HCT116 (cell line): ENCODE data around the gene TMEM240. TPM values are rescaled to one million over a fixed set of nuclear protein-coding genes. Genes with fewer than 3 reads are reported as not detected.

Experiments
- ATAC-seq: fragments of 200-7000 bp; cut with Tn5 transposase; 2 replicates; pipeline ENCODE4 v1.9.1; 2020; ENCODE audit warnings: mild to moderate bottlenecking, moderate library complexity
- BruUV-seq: library from RNA; stranded (reverse); fragments of 400-500 nt; replicated peaks from 2 replicates; lab custom pipeline; 2021; lab: Mats Ljungman, UMichigan
- CTCF ChIA-PET: fragments of 300-600 bp; sonication (Branson Sonifier 250); formaldehyde crosslinking; loops from one replicate; lab custom pipeline; 2021; ENCODE audit warnings: antibody characterized with exemption; lab: Charles Lee
- POLR2A ChIA-PET: fragments of 300-600, 350-600 bp; sonication (Branson Sonifier 250); formaldehyde crosslinking; loops from one replicate; lab custom pipeline; 2021; ENCODE audit warnings: antibody characterized with exemption; lab: Charles Lee
- RAD21 ChIA-PET, 2 experiments: fragments of 300-600 bp; sonication (Branson Sonifier 250); formaldehyde crosslinking; loops; one replicate each; lab custom pipeline; 2023; ENCODE audit warnings: low total read pairs in 2 of 2; ENCODE audit not compliant: uncharacterized antibody in 2 of 2, unreplicated experiment in 2 of 2, low non-redundant PET in 1 of 2; lab: Charles Lee
- DNase-seq: peaks from one replicate; pipeline ENCODE4 v3.0.0-alpha.2; 2010; ENCODE audit warnings: low read depth, low spot score
- H2AFZ ChIP-seq: fragments of 200-600 bp; shearing (Covaris generic), sonication (generic); 2 replicates; pipeline ENCODE4 v1.6.1; 2017; ENCODE audit warnings: low read depth, mixed run types, mixed read lengths, antibody characterized with exemption, low read length; ENCODE audit not compliant: poor library complexity, severe bottlenecking
- H3K27ac ChIP-seq: 2 replicates; pipeline ENCODE4 v1.5.1; 2012; ENCODE audit warnings: low read depth, low read length
- H3K27me3 ChIP-seq: fragments of 200-600 bp; sonication (generic); 2 replicates; pipeline ENCODE4 v1.6.1; 2016; ENCODE audit warnings: mixed run types, low read length, mixed read lengths; ENCODE audit not compliant: insufficient read depth
- H3K36me3 ChIP-seq, 2 experiments: fragments of 200-500 bp in 1 of 2; fragments of 200-600 bp in 1 of 2; sonication (Bioruptor generic) in 1 of 2; sonication (generic) in 1 of 2; 2 replicates each; pipeline versions ENCODE4 v1.5.1 to v1.6.1; 2014 to 2016; ENCODE audit warnings: low read length in 2 of 2, inconsistent platforms in 1 of 2, mixed read lengths in 1 of 2, mixed run types in 1 of 2; ENCODE audit not compliant: insufficient read depth in 2 of 2, control insufficient read depth in 1 of 2
- H3K4me1 ChIP-seq, 2 experiments: fragments of 200-600 bp in 1 of 2; sonication (generic) in 1 of 2; 2 replicates each; pipeline versions ENCODE4 v1.5.1 to v1.6.1; 2012 to 2017; ENCODE audit warnings: low read length in 2 of 2, inconsistent platforms in 1 of 2, mild to moderate bottlenecking in 1 of 2, mixed read lengths in 1 of 2, mixed run types in 1 of 2, moderate library complexity in 1 of 2; ENCODE audit not compliant: insufficient read depth in 2 of 2, control insufficient read depth in 1 of 2
- H3K4me2 ChIP-seq: fragments of 200-600 bp; sonication (generic); 2 replicates; pipeline ENCODE4 v1.6.1; 2017; ENCODE audit warnings: mixed run types, low read length, mixed read lengths
- H3K4me3 ChIP-seq, 2 experiments: fragments of 200-600 bp in 1 of 2; sonication (generic) in 1 of 2; replicated peaks in 1 of 2; 2 replicates each; pipeline ENCODE4 v1.5.1; 2011 to 2016; ENCODE audit warnings: low read length in 2 of 2, control low read depth in 1 of 2, low read depth in 1 of 2, mild to moderate bottlenecking in 1 of 2, mixed read lengths in 1 of 2, mixed run types in 1 of 2
- H3K79me2 ChIP-seq: fragments of 200-600 bp; sonication (generic); 2 replicates; pipeline ENCODE4 v1.6.1; 2017; ENCODE audit warnings: mild to moderate bottlenecking, mixed run types, low read length, moderate library complexity, mixed read lengths; ENCODE audit not compliant: insufficient read depth
- H3K9ac ChIP-seq: fragments of 200-600 bp; sonication (generic); 2 replicates; pipeline ENCODE4 v1.6.1; 2016; ENCODE audit warnings: low read length, mixed read lengths
- H3K9me2 ChIP-seq: fragments of 200-600 bp; sonication (generic), shearing (Covaris generic); 2 replicates; pipeline ENCODE4 v1.6.1; 2017; ENCODE audit warnings: mixed run types, mild to moderate bottlenecking, moderate library complexity; ENCODE audit not compliant: insufficient read depth
- H3K9me3 ChIP-seq, 2 experiments: fragments of 200-500 bp in 1 of 2; fragments of 200-600 bp in 1 of 2; sonication (Bioruptor generic) in 1 of 2; sonication (generic) in 1 of 2; 2 replicates each; pipeline ENCODE4 v1.6.1; 2014 to 2017; ENCODE audit warnings: low read length in 2 of 2, mixed read lengths in 2 of 2, inconsistent platforms in 1 of 2, low read depth in 1 of 2, mild to moderate bottlenecking in 1 of 2, mixed run types in 1 of 2, moderate library complexity in 1 of 2; ENCODE audit not compliant: control insufficient read depth in 1 of 2, insufficient read depth in 1 of 2
- H4K20me1 ChIP-seq: fragments of 200-600 bp; sonication (generic), shearing (Covaris generic); 2 replicates; pipeline ENCODE4 v1.6.1; 2017; ENCODE audit warnings: mixed run types, mild to moderate bottlenecking, moderate library complexity; ENCODE audit not compliant: insufficient read depth
- ATF3 ChIP-seq: IDR thresholded peaks from 2 replicates; pipeline ENCODE4 v1.6.1; 2012
- CEBPB ChIP-seq: IDR thresholded peaks from 2 replicates; pipeline ENCODE4 v1.6.1; 2012; ENCODE audit warnings: low read depth
- FOSL1 ChIP-seq: IDR thresholded peaks from 2 replicates; pipeline ENCODE4 v1.6.1; 2012; ENCODE audit warnings: low read depth
- REST ChIP-seq: IDR thresholded peaks from 2 replicates; pipeline ENCODE4 v1.6.1; 2012; ENCODE audit warnings: low read depth
- SP1 ChIP-seq: IDR thresholded peaks from 2 replicates; pipeline ENCODE4 v1.6.1; 2012; ENCODE audit warnings: low read depth
- SRF ChIP-seq: IDR thresholded peaks from 2 replicates; pipeline ENCODE4 v1.6.1; 2012; ENCODE audit warnings: low read depth
- YY1 ChIP-seq: IDR thresholded peaks from 2 replicates; pipeline ENCODE4 v1.6.1; 2011; ENCODE audit warnings: low read length, low read depth, moderate library complexity, mild to moderate bottlenecking; ENCODE audit not compliant: insufficient replicate concordance; ENCODE audit errors: extremely low read depth
- ZFX ChIP-seq: fragments of 450-650 bp; IDR thresholded peaks from 2 replicates; pipeline ENCODE4 v1.6.1; 2017
- intact Hi-C: fragments of 100-400 bp; cut with micrococcal nuclease; formaldehyde crosslinking; loops from 2 replicates; pipeline ENCODE4 v1.10.0; 2022
- total RNA-seq: library from RNA; stranded (reverse); gene quantifications from one replicate; pipeline ENCODE4 v1.2.1, GENCODE V29; 2021; ENCODE audit not compliant: unreplicated experiment

Gene TMEM240
- total RNA-seq, 1 experiment from 2014 or later, result 2.3 TPM

GRCh38 chr1:1567152-1567875 lies 26.9 kb upstream of the TMEM240 start (continued):
- no peak for TF ChIP-seq REST
- no peak for TF ChIP-seq ZFX
- TF ChIP-seq FOSL1, result no peak
- TF ChIP-seq ATF3, result no peak

GRCh38 chr1:1565340-1565739 lies 24.9 kb upstream of the TMEM240 start:
- peaks cover 94% of the 10 kb centered on the region for H3K79me2 ChIP-seq
- BruUV-seq, result no TSS peak
- H3K36me3 ChIP-seq, result peaks cover 12 to 57% of the 10 kb centered on the region in 2 experiments
- no peak overlapping the region for H3K9ac ChIP-seq
- H3K27ac ChIP-seq, result no peak overlapping the region
- no peak overlapping the region for H3K4me2 ChIP-seq
- intact Hi-C loops, result no loop called here
- no peak for TF ChIP-seq CEBPB
- no peak for TF ChIP-seq SRF
- TF ChIP-seq ATF3, result no peak
- TF ChIP-seq YY1, result no peak
- TF ChIP-seq SP1, result no peak
- no peaks in the 10 kb centered on the region for H3K9me2 ChIP-seq
- H2AFZ ChIP-seq, result no peak overlapping the region
- no peaks in the 10 kb centered on the region for H3K9me3 ChIP-seq
- ChIA-PET CTCF (no interaction called here), POLR2A (no interaction called here), RAD21 (no interaction called here)
- DNase-seq (no peak), ATAC-seq (no peak)
- no peak overlapping the region for H3K4me3 ChIP-seq
- H4K20me1 ChIP-seq, result peaks cover 40% of the 10 kb centered on the region; the same call in 1 of the 2 replicates
- no peaks in the 10 kb centered on the region for H3K27me3 ChIP-seq
- H3K4me1 ChIP-seq, result no peaks in the 10 kb centered on the region
